ENCODE results near the gene CUX1. TPM values are rescaled to one million over a fixed set of nuclear protein-coding genes. Genes with fewer than 3 reads are reported as not detected.

CUX1 gene
- total RNA-seq, 1 donor, result 41.1 TPM

- Histone ChIP-seq H3K4me3 (ENCODE audit: low read length) (no peak overlapping the region), H3K27me3 (ENCODE audit: insufficient read depth, low read length) (no peaks in the 10 kb centered on the region), H3K4me1 (ENCODE audit: insufficient read depth, low read length) (no peaks in the 10 kb centered on the region), H3K9me3 (ENCODE audit: low read depth, low read length) (no peaks in the 10 kb centered on the region)
Observed at GRCh38 chr7:102201576-102201975, 384.1 kb downstream of the CUX1 start.

- H3K9me3 ChIP-seq (ENCODE audit: low read depth, low read length), result no peaks in the 10 kb centered on the region
- no peak overlapping the region for H3K4me3 ChIP-seq (ENCODE audit: low read length)
- H3K4me1 ChIP-seq (ENCODE audit: insufficient read depth, low read length), result no peaks in the 10 kb centered on the region
- H3K27me3 ChIP-seq (ENCODE audit: insufficient read depth, low read length), result no peaks in the 10 kb centered on the region
Observed at GRCh38 chr7:102202556-102202955, 385.1 kb downstream of the CUX1 start.

GRCh38 chr7:102203218-102203617 is 385.8 kb downstream of the CUX1 start:
- Histone ChIP-seq H3K9me3 (ENCODE audit: low read depth, low read length) (no peaks in the 10 kb centered on the region), H3K27me3 (ENCODE audit: insufficient read depth, low read length) (no peaks in the 10 kb centered on the region), H3K4me3 (ENCODE audit: low read length) (no peak overlapping the region), H3K4me1 (ENCODE audit: insufficient read depth, low read length) (no peaks in the 10 kb centered on the region)

GRCh38 chr7:102204212-102204611 is 386.8 kb downstream of the CUX1 start:
- H3K4me3 ChIP-seq (ENCODE audit: low read length), result no peak overlapping the region
- no peaks in the 10 kb centered on the region for H3K27me3 ChIP-seq (ENCODE audit: insufficient read depth, low read length)
- no peaks in the 10 kb centered on the region for H3K9me3 ChIP-seq (ENCODE audit: low read depth, low read length)
- no peaks in the 10 kb centered on the region for H3K4me1 ChIP-seq (ENCODE audit: insufficient read depth, low read length)

GRCh38 chr7:102205915-102206314 is 388.5 kb downstream of the CUX1 start:
- Histone ChIP-seq H3K4me3 (ENCODE audit: low read length) (no peak overlapping the region), H3K9me3 (ENCODE audit: low read depth, low read length) (no peaks in the 10 kb centered on the region), H3K27me3 (ENCODE audit: insufficient read depth, low read length) (no peaks in the 10 kb centered on the region), H3K4me1 (ENCODE audit: insufficient read depth, low read length) (no peaks in the 10 kb centered on the region)

- Histone ChIP-seq H3K27me3 (ENCODE audit: insufficient read depth, low read length) (no peaks in the 10 kb centered on the region), H3K9me3 (ENCODE audit: low read depth, low read length) (no peaks in the 10 kb centered on the region), H3K4me1 (ENCODE audit: insufficient read depth, low read length) (no peaks in the 10 kb centered on the region), H3K4me3 (ENCODE audit: low read length) (no peak overlapping the region)
Observed at GRCh38 chr7:102208826-102209225, 391.4 kb downstream of the CUX1 start.

- Histone ChIP-seq H3K4me3 (ENCODE audit: low read length) (no peak overlapping the region), H3K4me1 (ENCODE audit: insufficient read depth, low read length) (no peaks in the 10 kb centered on the region), H3K9me3 (ENCODE audit: low read depth, low read length) (no peaks in the 10 kb centered on the region), H3K27me3 (ENCODE audit: insufficient read depth, low read length) (no peaks in the 10 kb centered on the region)
Observed at GRCh38 chr7:102210787-102211186, 393.4 kb downstream of the CUX1 start.

GRCh38 chr7:102211590-102212550 is 394.4 kb downstream of the CUX1 start:
- H3K4me1 ChIP-seq (ENCODE audit: insufficient read depth, low read length), result no peaks in the 10 kb centered on the region
- no peaks in the 10 kb centered on the region for H3K9me3 ChIP-seq (ENCODE audit: low read depth, low read length)
- H3K27me3 ChIP-seq (ENCODE audit: insufficient read depth, low read length), result no peaks in the 10 kb centered on the region
- H3K4me3 ChIP-seq (ENCODE audit: low read length), result no peak overlapping the region

GRCh38 chr7:102214477-102215072 is 397.1 kb downstream of the CUX1 start:
- no peaks in the 10 kb centered on the region for H3K9me3 ChIP-seq (ENCODE audit: low read depth, low read length)
- H3K27me3 ChIP-seq (ENCODE audit: insufficient read depth, low read length), result no peaks in the 10 kb centered on the region
- H3K4me3 ChIP-seq (ENCODE audit: low read length), result no peak overlapping the region
- no peaks in the 10 kb centered on the region for H3K4me1 ChIP-seq (ENCODE audit: insufficient read depth, low read length)

- H3K9me3 ChIP-seq (ENCODE audit: low read depth, low read length), result no peaks in the 10 kb centered on the region
- no peak overlapping the region for H3K4me3 ChIP-seq (ENCODE audit: low read length)
- H3K4me1 ChIP-seq (ENCODE audit: insufficient read depth, low read length), result no peaks in the 10 kb centered on the region
- no peaks in the 10 kb centered on the region for H3K27me3 ChIP-seq (ENCODE audit: insufficient read depth, low read length)
Observed at GRCh38 chr7:102215256-102215655, 397.8 kb downstream of the CUX1 start.

GRCh38 chr7:102215711-102216110 is 398.3 kb downstream of the CUX1 start:
- Histone ChIP-seq H3K4me3 (ENCODE audit: low read length) (no peak overlapping the region), H3K4me1 (ENCODE audit: insufficient read depth, low read length) (no peaks in the 10 kb centered on the region), H3K27me3 (ENCODE audit: insufficient read depth, low read length) (no peaks in the 10 kb centered on the region), H3K9me3 (ENCODE audit: low read depth, low read length) (no peaks in the 10 kb centered on the region)

- no peak overlapping the region for H3K4me3 ChIP-seq (ENCODE audit: low read length)
- no peaks in the 10 kb centered on the region for H3K27me3 ChIP-seq (ENCODE audit: insufficient read depth, low read length)
- H3K4me1 ChIP-seq (ENCODE audit: insufficient read depth, low read length), result no peaks in the 10 kb centered on the region
- H3K9me3 ChIP-seq (ENCODE audit: low read depth, low read length), result no peaks in the 10 kb centered on the region
Observed at GRCh38 chr7:102216573-102217314, 399.3 kb downstream of the CUX1 start.

GRCh38 chr7:102220229-102220850 is 402.9 kb downstream of the CUX1 start:
- no peaks in the 10 kb centered on the region for H3K27me3 ChIP-seq (ENCODE audit: insufficient read depth, low read length)
- H3K4me1 ChIP-seq (ENCODE audit: insufficient read depth, low read length), result no peaks in the 10 kb centered on the region
- H3K9me3 ChIP-seq (ENCODE audit: low read depth, low read length), result no peaks in the 10 kb centered on the region
- H3K4me3 ChIP-seq (ENCODE audit: low read length), result no peak overlapping the region

GRCh38 chr7:102220960-102221800 is 403.8 kb downstream of the CUX1 start:
- H3K27me3 ChIP-seq (ENCODE audit: insufficient read depth, low read length), result no peaks in the 10 kb centered on the region
- H3K4me1 ChIP-seq (ENCODE audit: insufficient read depth, low read length), result no peaks in the 10 kb centered on the region

More at GRCh38 chr7:102220960-102221800, 403.8 kb downstream of the CUX1 start:
- H3K4me3 ChIP-seq (ENCODE audit: low read length), result no peak overlapping the region
- H3K9me3 ChIP-seq (ENCODE audit: low read depth, low read length), result no peaks in the 10 kb centered on the region

Measured in mononuclear cell (primary cell).